K562 (cell line): Measurements from ENCODE around the gene MRPL55.

Experiments
- ZNF3 ChIP-seq: fragments of 250-450 bp; sonication (Bioruptor Pico); IDR thresholded peaks from 2 replicates; pipeline ENCODE4 v1.5.0; 2021; ENCODE audit warnings: mild to moderate bottlenecking, moderate library complexity
- ZSCAN29 ChIP-seq: fragments of 450-650 bp; IDR thresholded peaks from 2 replicates; pipeline ENCODE4 v1.6.1; 2017
- TF ChIP-seq, protein P1 (sequence below), 3 experiments: IDR thresholded peaks in 2 of 3; conservative IDR thresholded peaks in 1 of 3; 2 replicates each; pipeline ENCODE4 v1.5.1; 2011 to 2012; ENCODE audit warnings: low read length in 3 of 3, mild to moderate bottlenecking in 3 of 3, control low read depth in 2 of 3, improper control_type of control experiment in 1 of 3, inconsistent platforms in 1 of 3, low read depth in 1 of 3, mixed read lengths in 1 of 3, moderate library complexity in 1 of 3; ENCODE audit not compliant: insufficient read depth in 2 of 3

DNA sequence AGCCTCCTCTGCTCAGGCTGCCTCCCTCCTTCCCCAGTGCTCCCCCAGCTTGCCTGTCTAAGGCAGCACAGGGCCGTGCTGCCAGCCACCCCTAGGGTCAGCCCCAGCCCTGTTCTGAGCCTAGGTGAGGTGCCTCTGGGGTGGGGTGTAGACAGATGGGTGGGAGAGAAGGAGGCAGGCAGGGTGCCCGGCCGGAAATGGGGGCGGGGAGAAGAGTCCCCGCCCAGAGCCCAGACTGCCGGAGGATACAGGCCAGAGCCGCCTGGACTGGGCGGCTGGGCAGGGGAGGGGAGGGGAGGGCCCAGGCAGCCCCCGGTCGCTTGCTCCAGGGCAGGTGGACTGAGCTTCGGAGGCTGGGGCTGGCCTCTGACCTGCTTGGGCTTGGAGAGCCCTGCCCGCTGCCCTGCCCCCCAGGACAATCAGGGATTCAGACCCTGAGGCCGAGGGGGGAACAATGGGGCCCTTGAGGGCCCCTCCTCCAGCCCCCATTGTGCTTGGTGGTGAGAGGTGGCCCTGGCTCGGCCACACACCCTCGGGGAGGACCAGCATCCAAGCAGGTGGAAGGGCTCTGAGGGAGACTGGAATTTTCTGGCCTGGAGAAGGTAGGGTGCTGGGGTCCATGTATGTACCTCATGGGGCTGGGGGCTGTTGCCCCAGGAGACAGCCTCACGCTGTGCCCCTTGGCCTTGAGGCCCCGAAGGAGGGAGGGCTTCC, 40.5 kb upstream of the MRPL55 start, which contains the start of gene GJC2:
- TF ChIP-seq ZNF3 = no peak
- TF ChIP-seq, protein P1, sequence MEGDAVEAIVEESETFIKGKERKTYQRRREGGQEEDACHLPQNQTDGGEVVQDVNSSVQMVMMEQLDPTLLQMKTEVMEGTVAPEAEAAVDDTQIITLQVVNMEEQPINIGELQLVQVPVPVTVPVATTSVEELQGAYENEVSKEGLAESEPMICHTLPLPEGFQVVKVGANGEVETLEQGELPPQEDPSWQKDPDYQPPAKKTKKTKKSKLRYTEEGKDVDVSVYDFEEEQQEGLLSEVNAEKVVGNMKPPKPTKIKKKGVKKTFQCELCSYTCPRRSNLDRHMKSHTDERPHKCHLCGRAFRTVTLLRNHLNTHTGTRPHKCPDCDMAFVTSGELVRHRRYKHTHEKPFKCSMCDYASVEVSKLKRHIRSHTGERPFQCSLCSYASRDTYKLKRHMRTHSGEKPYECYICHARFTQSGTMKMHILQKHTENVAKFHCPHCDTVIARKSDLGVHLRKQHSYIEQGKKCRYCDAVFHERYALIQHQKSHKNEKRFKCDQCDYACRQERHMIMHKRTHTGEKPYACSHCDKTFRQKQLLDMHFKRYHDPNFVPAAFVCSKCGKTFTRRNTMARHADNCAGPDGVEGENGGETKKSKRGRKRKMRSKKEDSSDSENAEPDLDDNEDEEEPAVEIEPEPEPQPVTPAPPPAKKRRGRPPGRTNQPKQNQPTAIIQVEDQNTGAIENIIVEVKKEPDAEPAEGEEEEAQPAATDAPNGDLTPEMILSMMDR (IDR thresholded peaks at IDR 0.05 in 2 of 3, conservative IDR thresholded peaks at IDR 0.05 in 1 of 3; ENCODE audit: insufficient read depth in 2 of 3, low read depth in 1 of 3, low read length in 3 of 3) = no peak
- TF ChIP-seq ZSCAN29 = no peak
